Spleen (tissue), 11 donors: ENCODE measurements around the gene FAM174B. TPM values are rescaled to one million over a fixed set of nuclear protein-coding genes. Genes with fewer than 3 reads are reported as not detected.

Source experiments
- DNase-seq: peaks from one replicate; pipeline ENCODE4 v3.0.0-alpha.2; 2020
- H3K27ac ChIP-seq, 8 donors: fragments of 200-600 bp; sonication (generic) in 7 of 8; 1 replicate in 4 of 8; 2 replicates in 4 of 8; pipeline versions ENCODE4 v1.5.0 to v1.8.0; 2016 to 2021; ENCODE audit warnings: inconsistent platforms in 4 of 8, mild to moderate bottlenecking in 4 of 8, moderate library complexity in 1 of 8
- H3K27me3 ChIP-seq, 7 donors: fragments of 200-600 bp; sonication (generic) in 6 of 7; replicated peaks in 1 of 7; 1 replicate in 4 of 7; 2 replicates in 3 of 7; pipeline versions ENCODE4 v1.5.0 to v1.8.0; 2016 to 2021; ENCODE audit warnings: inconsistent platforms in 3 of 7, mild to moderate bottlenecking in 1 of 7
- H3K36me3 ChIP-seq, 6 donors: fragments of 200-600 bp; sonication (generic) in 5 of 6; 1 replicate in 4 of 6; 2 replicates in 2 of 6; pipeline versions ENCODE4 v1.5.0 to v1.8.0; 2016 to 2021; ENCODE audit warnings: inconsistent platforms in 2 of 6
- H3K4me1 ChIP-seq, 6 donors: fragments of 200-600 bp; sonication (generic) in 5 of 6; 1 replicate in 3 of 6; 2 replicates in 3 of 6; pipeline versions ENCODE4 v1.5.0 to v1.8.0; 2016 to 2021; ENCODE audit warnings: inconsistent platforms in 3 of 6
- H3K4me3 ChIP-seq, 8 donors: fragments of 200-600 bp; sonication (generic) in 7 of 8; 1 replicate in 4 of 8; 2 replicates in 4 of 8; pipeline versions ENCODE4 v1.5.0 to v1.8.0; 2016 to 2021; ENCODE audit warnings: inconsistent platforms in 4 of 8, mild to moderate bottlenecking in 4 of 8, moderate library complexity in 2 of 8
- H3K9me3 ChIP-seq, 8 donors: fragments of 200-600 bp; sonication (generic) in 7 of 8; 1 replicate in 4 of 8; 2 replicates in 4 of 8; pipeline versions ENCODE4 v1.5.0 to v1.8.0; 2016 to 2021; ENCODE audit warnings: inconsistent platforms in 4 of 8
- POLR2A ChIP-seq, 3 donors: fragments of 450-650 bp; IDR thresholded peaks; one replicate each; pipeline ENCODE4 v1.5.1; 2017; ENCODE audit warnings: antibody characterized with exemption in 3 of 3, mild to moderate bottlenecking in 1 of 3
- POLR2AphosphoS5 ChIP-seq, 3 donors: sonication (generic); formaldehyde crosslinking; IDR thresholded peaks; one replicate each; pipeline ENCODE4 v1.5.1; 2017; ENCODE audit warnings: antibody characterized with exemption in 3 of 3
- WGBS, 5 donors: extraction: QIAGEN DNeasy Blood & Tissue Kit in 3 of 5; methylation state at CpG; one replicate each; pipeline versions ENCODE4 v1.1.5 to v1.1.7; 2013 to 2018; 5-methylcytosine and 5-hydroxymethylcytosine counted together
- intact Hi-C: fragments of 100-400 bp; cut with DNase I; formaldehyde crosslinking; loops from one replicate; pipeline ENCODE4 v1.15.0; 2023; ENCODE audit warnings: low total_unique reads
- polyA plus RNA-seq, 3 donors: library from polyadenylated mRNA; stranded (reverse); fragments of 200-250 nt; gene quantifications; one replicate each; pipeline ENCODE4 v1.2.1, GENCODE V29; 2013
- total RNA-seq, 7 donors: library from RNA; depleted of rRNA in 3 of 7; stranded (reverse); fragments of >200 nt in 3 of 7; fragmentation: NEBNext Ultra II Directional in 4 of 7; extraction: Animal tissue kit (Norgen Biotek cat#: 25700) in 4 of 7; gene quantifications; one replicate each; pipeline versions ENCODE4 v1.1.0 to v1.2.1, GENCODE V29; 2016 to 2021
- TF ChIP-seq, protein P1 (sequence below), 11 experiments: fragments of 200-600 bp in 7 of 11; fragments of 450-650 bp in 4 of 11; sonication (generic) in 4 of 11; IDR thresholded peaks in 8 of 11; conservative IDR thresholded peaks in 3 of 11; 1 replicate in 7 of 11; 2 replicates in 4 of 11; pipeline versions ENCODE4 v1.4.0 to v1.8.0; 2016 to 2021; ENCODE audit warnings: antibody characterized with exemption in 11 of 11, inconsistent platforms in 4 of 11, mild to moderate bottlenecking in 1 of 11
- donor health status: healthy with polysubstance abuse.
- donor health status: DM: no; HTN: no; CAD: no; lungs with moderate emphysema.
- donor health status: DM: no; HTN: no; CAD: no.
- donor health status: Bipolar disorder and iron deficiency.
- donor health status: healthy.
- donor health status: DM: no; HTN: no; CAD: no.
- donor health status: DM: yes; HTN: yes; CAD: no.

Gene FAM174B
- total and polyA plus RNA-seq, 10 donors: 2.1 to 17.9 (median 8.8) TPM

DNA sequence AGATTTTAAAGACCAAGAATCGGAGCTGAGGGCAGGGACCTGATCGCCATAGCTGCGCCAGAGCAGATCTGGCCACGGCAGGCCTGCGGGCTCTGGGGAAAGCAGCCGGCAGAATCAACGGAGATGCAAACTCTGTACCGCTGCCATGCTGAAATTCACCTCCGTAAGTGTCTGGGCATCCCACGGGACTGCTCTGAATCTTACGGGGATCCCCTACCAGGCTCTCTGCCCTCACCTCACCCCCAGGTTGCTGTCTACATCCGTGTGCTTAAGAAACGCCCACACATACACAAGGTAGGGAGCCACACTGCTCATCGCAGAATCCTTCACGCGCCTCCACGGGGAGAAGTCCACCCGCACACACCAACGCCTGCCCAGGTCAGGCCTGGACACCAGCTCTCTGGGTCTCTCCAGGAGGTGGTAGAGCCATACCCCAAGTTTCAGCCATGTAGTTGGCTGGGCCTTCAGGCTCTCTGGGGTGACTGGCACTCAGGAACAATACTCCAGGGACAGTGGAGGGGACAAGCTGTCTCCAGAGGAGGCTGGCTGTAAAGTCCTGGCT, 33.5 kb downstream of the FAM174B start:
- Histone ChIP-seq H3K4me3 (no peak overlapping the region), H3K27ac (no peak overlapping the region), H3K27me3 (no peaks in the 10 kb centered on the region), H3K36me3 (peaks cover 0 to 7% (median 0%) of the 10 kb centered on the region in 6 donors), H3K4me1 (peaks cover 0 to 13% (median 0%) of the 10 kb centered on the region in 6 donors), H3K9me3 (no peaks in the 10 kb centered on the region)
- intact Hi-C loops: no loop called here
- DNase-seq: no peak
- no peak for TF ChIP-seq POLR2A (IDR thresholded peaks at IDR 0.05)
- no peak for TF ChIP-seq POLR2AphosphoS5 (IDR thresholded peaks at IDR 0.05)
- TF ChIP-seq, protein P1, sequence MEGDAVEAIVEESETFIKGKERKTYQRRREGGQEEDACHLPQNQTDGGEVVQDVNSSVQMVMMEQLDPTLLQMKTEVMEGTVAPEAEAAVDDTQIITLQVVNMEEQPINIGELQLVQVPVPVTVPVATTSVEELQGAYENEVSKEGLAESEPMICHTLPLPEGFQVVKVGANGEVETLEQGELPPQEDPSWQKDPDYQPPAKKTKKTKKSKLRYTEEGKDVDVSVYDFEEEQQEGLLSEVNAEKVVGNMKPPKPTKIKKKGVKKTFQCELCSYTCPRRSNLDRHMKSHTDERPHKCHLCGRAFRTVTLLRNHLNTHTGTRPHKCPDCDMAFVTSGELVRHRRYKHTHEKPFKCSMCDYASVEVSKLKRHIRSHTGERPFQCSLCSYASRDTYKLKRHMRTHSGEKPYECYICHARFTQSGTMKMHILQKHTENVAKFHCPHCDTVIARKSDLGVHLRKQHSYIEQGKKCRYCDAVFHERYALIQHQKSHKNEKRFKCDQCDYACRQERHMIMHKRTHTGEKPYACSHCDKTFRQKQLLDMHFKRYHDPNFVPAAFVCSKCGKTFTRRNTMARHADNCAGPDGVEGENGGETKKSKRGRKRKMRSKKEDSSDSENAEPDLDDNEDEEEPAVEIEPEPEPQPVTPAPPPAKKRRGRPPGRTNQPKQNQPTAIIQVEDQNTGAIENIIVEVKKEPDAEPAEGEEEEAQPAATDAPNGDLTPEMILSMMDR (IDR thresholded peaks at IDR 0.05 in 8 of 11, conservative IDR thresholded peaks at IDR 0.05 in 3 of 11): no peak
- 88 to 96% (median 94%) methylated on average over 17 to 19 of the region's 19 CpGs for WGBS, 5 donors

DNA sequence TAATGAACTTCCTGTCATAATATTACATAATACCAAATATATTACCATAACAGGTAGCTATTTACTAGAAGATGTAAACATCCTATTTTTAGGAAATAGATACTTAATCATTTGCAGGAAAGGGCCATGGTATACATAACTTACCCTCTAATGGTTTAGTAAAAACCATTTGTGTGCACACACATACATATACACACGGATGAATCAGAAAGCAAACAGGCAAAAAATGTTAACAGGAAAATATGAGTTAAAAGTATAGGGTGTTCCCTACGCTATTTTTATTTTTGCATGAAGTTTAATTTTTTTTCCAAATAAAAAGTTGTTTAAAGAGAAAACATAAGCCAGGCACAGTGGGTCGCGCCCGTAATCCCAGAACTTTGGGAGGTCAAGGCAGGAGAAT, 34.6 kb downstream of the FAM174B start:
- H3K27me3 ChIP-seq: no peaks in the 10 kb centered on the region
- H3K36me3 ChIP-seq: peaks cover 0 to 7% (median 0%) of the 10 kb centered on the region in 6 donors
- no peak for TF ChIP-seq POLR2A (IDR thresholded peaks at IDR 0.05)
- TF ChIP-seq, protein P1 (IDR thresholded peaks at IDR 0.05 in 8 of 11, conservative IDR thresholded peaks at IDR 0.05 in 3 of 11): no peak
- no peak for TF ChIP-seq POLR2AphosphoS5 (IDR thresholded peaks at IDR 0.05)
- no peak for DNase-seq
- intact Hi-C loops: no loop called here
- H3K9me3 ChIP-seq: no peaks in the 10 kb centered on the region
- H3K4me3 ChIP-seq: no peak overlapping the region
- no peak overlapping the region for H3K27ac ChIP-seq
- 92 to 96% (median 94%) methylated on average over 5 of the region's 5 CpGs for WGBS, 5 donors
- H3K4me1 ChIP-seq: peaks cover 0 to 13% (median 0%) of the 10 kb centered on the region in 6 donors

DNA sequence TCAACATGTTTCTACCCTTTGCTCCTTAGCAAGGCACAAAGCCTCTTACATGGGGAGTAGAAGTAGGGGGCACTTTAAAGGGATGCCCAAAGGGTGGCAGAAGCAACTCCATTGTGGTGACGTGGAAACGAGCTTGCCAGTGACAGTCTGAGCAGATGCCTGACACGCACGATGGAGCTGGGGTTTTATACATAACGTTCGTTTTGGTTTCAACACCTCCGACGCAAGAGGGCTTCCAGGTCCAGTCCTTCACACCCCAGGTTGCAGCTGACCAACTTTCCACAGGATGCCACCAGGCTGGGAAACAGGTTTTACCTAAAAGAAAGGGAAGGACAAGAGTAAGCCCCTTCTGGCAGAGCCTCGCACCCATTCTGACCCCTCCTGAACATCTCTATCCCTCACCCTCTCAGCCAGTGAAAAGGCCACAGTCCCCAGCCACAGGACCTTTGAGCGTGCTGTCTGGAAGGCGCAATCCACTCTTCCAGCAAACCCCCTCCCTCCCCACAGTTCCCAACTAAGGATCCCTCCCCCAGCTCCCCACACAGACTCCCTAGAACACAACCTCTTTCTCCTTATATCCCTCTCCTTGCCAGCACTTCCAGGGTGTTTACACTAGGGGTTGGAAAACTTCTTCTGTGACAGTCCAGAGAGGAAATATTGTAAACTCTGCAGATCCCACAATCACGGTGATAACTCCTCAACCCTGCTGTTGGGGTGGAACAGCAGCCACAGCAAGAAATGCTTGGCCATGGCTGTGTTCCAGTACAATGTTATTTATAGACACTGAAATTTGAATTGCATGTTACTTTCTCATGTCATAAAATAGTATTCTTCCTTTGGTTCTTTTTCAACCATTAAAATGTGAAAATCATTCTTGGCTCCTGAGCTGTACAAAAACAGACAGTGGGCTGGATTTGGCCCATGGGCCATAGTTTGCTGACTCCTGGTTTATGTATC, 36.2 kb downstream of the FAM174B start:
- Histone ChIP-seq H3K4me3 (no peak overlapping the region), H3K36me3 (peaks cover 0 to 7% (median 0%) of the 10 kb centered on the region in 6 donors), H3K9me3 (no peaks in the 10 kb centered on the region), H3K4me1 (peaks cover 0 to 4% (median 0%) of the 10 kb centered on the region in 6 donors), H3K27me3 (no peaks in the 10 kb centered on the region), H3K27ac (no peak overlapping the region)
- no peak for DNase-seq
- 82 to 95% (median 84%) methylated on average over 12 of the region's 12 CpGs for WGBS, 5 donors
- intact Hi-C loops: no loop called here
- no peak for TF ChIP-seq POLR2AphosphoS5 (IDR thresholded peaks at IDR 0.05)
- TF ChIP-seq POLR2A (IDR thresholded peaks at IDR 0.05): no peak

DNA sequence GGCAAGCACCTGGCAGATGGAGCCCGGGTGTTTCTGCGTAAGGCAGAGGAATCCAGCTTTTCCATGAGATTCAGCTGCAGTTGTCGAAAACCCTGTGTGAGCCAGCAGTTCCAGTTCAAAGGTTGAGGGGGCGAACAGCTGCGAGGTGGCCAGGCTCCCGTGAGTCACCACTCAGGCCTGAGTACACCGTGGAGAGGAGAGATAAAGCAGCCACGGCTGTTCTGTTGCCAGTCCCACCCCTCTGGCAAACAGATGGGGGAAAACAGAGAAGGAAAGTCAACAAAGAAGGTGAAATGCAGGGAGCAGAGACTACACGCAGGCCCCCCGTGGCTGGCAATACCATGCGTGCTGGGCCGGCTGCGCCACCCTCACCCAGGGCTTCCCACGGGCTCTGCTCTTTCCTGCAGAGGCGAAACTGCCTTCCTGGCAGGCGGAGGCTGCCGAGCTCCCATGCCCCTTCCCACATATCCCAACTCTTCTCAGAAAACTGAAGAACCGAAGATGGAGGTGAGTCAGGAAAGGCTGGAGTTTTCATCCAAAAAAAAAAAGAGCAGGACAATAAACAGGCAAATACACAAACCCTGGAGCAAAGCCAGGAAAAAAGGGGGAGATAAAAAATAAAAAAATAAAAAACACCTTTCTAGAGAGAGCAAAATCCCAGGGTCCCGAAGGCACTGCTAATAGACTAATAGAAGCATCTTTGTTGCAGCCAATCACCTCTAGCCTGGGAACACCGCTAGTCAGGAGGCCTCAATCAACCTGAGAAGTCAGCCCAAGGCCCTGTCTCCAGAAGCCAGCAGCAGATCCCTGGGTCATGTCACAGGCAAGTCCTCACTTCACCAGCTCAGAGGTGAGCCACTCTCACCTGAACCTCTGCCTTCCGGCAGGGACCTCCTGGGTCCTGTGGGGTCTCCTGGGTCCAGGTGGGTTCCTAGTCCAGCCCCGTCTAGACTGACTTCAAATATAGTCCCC, 37.7 kb downstream of the FAM174B start:
- TF ChIP-seq POLR2AphosphoS5 (IDR thresholded peaks at IDR 0.05) (no peak), POLR2A (IDR thresholded peaks at IDR 0.05) (no peak)
- TF ChIP-seq, protein P1 (IDR thresholded peaks at IDR 0.05 in 8 of 11, conservative IDR thresholded peaks at IDR 0.05 in 3 of 11): no peak
- H3K36me3 ChIP-seq: peaks cover 0 to 7% (median 0%) of the 10 kb centered on the region in 6 donors
- 78 to 92% (median 91%) methylated on average over 22 of the region's 22 CpGs for WGBS, 5 donors
- no peaks in the 10 kb centered on the region for H3K4me1 ChIP-seq
- no peak overlapping the region for H3K4me3 ChIP-seq
- intact Hi-C loops: no loop called here
- H3K9me3 ChIP-seq: no peaks in the 10 kb centered on the region
- DNase-seq: no peak
- H3K27ac ChIP-seq: no peak overlapping the region
- no peaks in the 10 kb centered on the region for H3K27me3 ChIP-seq
